RWPE2 (cell line): ENCODE data around the gene IVL.

Experiments
- ATAC-seq: fragments of 200-7000 bp; cut with Tn5 transposase; 3 replicates; pipeline ENCODE4 v1.9.1; 2021; ENCODE audit warnings: low read depth
- DNase-seq: peaks from one replicate; pipeline ENCODE4 v3.0.0-alpha.2; 2020; ENCODE audit warnings: low spot score
- H3K27ac ChIP-seq: fragments of 450-650 bp; 2 replicates; pipeline ENCODE4 v1.5.1; 2017; ENCODE audit warnings: mild to moderate bottlenecking; ENCODE audit not compliant: poor library complexity, severe bottlenecking
- H3K27me3 ChIP-seq: fragments of 250-450 bp; sonication (Bioruptor Pico); 2 replicates; pipeline ENCODE4 v1.5.1; 2021; ENCODE audit warnings: mild to moderate bottlenecking, moderate library complexity; ENCODE audit not compliant: insufficient read depth, poor library complexity, severe bottlenecking
- H3K36me3 ChIP-seq: fragments of 250-450 bp; sonication (Bioruptor Pico); 2 replicates; pipeline ENCODE4 v1.5.1; 2020; ENCODE audit warnings: low read depth, mild to moderate bottlenecking, moderate library complexity
- H3K4me1 ChIP-seq: fragments of 250-450 bp; sonication (Bioruptor Pico); 2 replicates; pipeline ENCODE4 v1.5.1; 2021; ENCODE audit warnings: mild to moderate bottlenecking, moderate library complexity; ENCODE audit not compliant: insufficient read depth, poor library complexity, severe bottlenecking
- H3K4me3 ChIP-seq: fragments of 250-450 bp; sonication (Bioruptor Pico); 2 replicates; pipeline ENCODE4 v1.5.1; 2021; ENCODE audit warnings: mild to moderate bottlenecking, moderate library complexity; ENCODE audit not compliant: severe bottlenecking
- H3K9me3 ChIP-seq: fragments of 250-450 bp; sonication (Bioruptor Pico); 2 replicates; pipeline ENCODE4 v1.5.1; 2021; ENCODE audit warnings: mild to moderate bottlenecking, moderate library complexity; ENCODE audit not compliant: severe bottlenecking
- TF ChIP-seq, protein P1 (sequence below): fragments of 450-650 bp; IDR thresholded peaks from one replicate; pipeline ENCODE4 v1.5.1; 2017; ENCODE audit warnings: mild to moderate bottlenecking, moderate library complexity; ENCODE audit not compliant: poor library complexity, severe bottlenecking

The IVL gene

DNA sequence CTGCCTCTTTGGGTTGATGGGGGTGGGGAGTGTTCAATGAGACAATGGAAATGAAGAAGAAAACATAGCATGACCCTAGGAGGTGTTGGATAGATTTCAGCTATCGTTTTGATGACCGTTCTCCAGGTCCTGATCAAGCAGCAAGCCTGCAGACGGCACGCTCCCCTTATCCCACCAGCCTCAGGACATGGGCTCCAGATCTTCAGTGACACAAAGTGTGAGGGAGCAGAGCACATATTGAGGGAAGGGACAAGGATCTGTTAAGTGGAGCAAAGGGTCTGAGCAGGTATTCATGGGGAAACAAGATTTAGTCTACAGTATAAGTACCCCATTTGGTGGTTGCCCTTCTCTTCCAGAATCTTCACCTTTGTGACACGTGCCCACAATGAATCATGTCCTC is 43.4 kb downstream of the IVL start:
- no peaks in the 10 kb centered on the region for H3K27me3 ChIP-seq
- no peaks in the 10 kb centered on the region for H3K9me3 ChIP-seq
- no peak for DNase-seq
- H3K4me1 ChIP-seq = peaks cover 22% of the 10 kb centered on the region
- TF ChIP-seq, protein P1, sequence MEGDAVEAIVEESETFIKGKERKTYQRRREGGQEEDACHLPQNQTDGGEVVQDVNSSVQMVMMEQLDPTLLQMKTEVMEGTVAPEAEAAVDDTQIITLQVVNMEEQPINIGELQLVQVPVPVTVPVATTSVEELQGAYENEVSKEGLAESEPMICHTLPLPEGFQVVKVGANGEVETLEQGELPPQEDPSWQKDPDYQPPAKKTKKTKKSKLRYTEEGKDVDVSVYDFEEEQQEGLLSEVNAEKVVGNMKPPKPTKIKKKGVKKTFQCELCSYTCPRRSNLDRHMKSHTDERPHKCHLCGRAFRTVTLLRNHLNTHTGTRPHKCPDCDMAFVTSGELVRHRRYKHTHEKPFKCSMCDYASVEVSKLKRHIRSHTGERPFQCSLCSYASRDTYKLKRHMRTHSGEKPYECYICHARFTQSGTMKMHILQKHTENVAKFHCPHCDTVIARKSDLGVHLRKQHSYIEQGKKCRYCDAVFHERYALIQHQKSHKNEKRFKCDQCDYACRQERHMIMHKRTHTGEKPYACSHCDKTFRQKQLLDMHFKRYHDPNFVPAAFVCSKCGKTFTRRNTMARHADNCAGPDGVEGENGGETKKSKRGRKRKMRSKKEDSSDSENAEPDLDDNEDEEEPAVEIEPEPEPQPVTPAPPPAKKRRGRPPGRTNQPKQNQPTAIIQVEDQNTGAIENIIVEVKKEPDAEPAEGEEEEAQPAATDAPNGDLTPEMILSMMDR = no peak
- ATAC-seq = no peak
- H3K36me3 ChIP-seq = no peaks in the 10 kb centered on the region
- H3K27ac ChIP-seq = no peak overlapping the region
- no peak overlapping the region for H3K4me3 ChIP-seq

DNA sequence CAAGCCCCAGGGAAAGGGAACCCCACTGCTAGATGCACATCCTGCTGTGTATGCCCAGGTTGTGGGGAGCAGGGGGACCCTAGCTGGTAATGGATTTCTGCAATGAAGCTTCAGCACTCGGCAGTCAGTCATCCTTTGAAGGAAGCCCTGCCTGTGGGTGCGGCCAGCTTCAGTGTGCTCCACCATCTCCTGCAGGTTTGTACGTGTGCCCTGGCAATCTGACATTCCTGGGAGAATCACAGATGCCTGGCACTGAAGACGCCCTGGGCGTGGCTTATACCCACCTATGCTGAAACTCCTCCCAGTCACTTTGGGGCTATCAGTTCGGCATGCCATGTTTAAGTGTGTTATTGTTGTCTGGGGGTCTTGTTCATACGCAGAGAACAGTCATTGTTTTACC is 45.4 kb downstream of the IVL start:
- Histone ChIP-seq H3K36me3 (no peaks in the 10 kb centered on the region), H3K4me1 (peaks cover 22% of the 10 kb centered on the region), H3K27me3 (no peaks in the 10 kb centered on the region), H3K27ac (peak overlapping the region; percentile 89), H3K4me3 (no peak overlapping the region), H3K9me3 (no peaks in the 10 kb centered on the region)
- DNase-seq = peak; percentile 88
- TF ChIP-seq, protein P1 = no peak
- ATAC-seq = peak; percentile 87

DNA sequence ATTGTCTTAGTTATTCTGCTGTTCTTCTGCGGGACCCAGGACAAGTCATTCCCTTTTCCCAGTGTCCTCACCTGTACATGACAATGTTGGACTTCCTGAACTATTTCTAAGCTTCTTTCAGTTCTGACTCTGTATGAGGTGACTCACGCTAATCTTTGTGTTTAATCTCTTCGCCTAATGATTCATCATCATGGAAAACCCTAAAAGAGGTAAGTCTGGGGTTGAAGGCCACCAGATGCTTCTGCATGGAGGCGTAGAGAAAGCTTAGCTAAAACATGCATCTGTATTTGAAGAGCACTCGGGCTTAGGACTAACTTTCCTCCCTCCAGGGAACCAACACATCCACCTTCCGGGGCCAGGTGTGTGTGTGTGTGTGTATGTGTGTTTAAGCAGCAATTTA is 46.1 kb downstream of the IVL start:
- TF ChIP-seq, protein P1 = no peak
- DNase-seq (no peak), ATAC-seq (peak; percentile 90)

DNA sequence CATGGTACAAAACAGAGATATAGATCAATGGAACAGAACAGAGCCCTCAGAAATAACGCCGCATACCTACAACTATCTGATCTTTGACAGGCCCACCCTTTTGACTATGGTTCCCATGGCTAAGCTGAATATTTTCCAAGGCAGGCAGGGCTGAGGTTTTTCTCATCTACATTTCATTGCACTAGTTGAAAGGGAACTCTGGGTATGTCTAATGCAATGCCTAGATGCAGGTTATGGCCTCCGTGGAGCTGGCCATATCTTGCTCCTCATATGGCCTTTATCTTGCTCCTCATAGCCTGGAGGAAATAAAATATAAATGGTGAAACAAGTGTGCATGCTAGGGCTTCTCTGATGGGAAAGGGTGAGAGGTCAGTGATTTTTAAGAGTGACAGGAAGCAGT is 49.2 kb downstream of the IVL start:
- TF ChIP-seq, protein P1 = no peak
- Histone ChIP-seq H3K9me3 (no peaks in the 10 kb centered on the region), H3K36me3 (no peaks in the 10 kb centered on the region), H3K4me1 (peaks cover 22% of the 10 kb centered on the region), H3K27me3 (no peaks in the 10 kb centered on the region), H3K4me3 (no peak overlapping the region), H3K27ac (no peak overlapping the region)
- DNase-seq (no peak), ATAC-seq (no peak)

More for the DNA sequence above, 46.1 kb downstream of the IVL start:
- Histone ChIP-seq H3K9me3 (no peaks in the 10 kb centered on the region), H3K4me1 (peaks cover 22% of the 10 kb centered on the region), H3K36me3 (no peaks in the 10 kb centered on the region), H3K27ac (peak overlapping the region; percentile 89), H3K4me3 (no peak overlapping the region), H3K27me3 (no peaks in the 10 kb centered on the region)

DNA sequence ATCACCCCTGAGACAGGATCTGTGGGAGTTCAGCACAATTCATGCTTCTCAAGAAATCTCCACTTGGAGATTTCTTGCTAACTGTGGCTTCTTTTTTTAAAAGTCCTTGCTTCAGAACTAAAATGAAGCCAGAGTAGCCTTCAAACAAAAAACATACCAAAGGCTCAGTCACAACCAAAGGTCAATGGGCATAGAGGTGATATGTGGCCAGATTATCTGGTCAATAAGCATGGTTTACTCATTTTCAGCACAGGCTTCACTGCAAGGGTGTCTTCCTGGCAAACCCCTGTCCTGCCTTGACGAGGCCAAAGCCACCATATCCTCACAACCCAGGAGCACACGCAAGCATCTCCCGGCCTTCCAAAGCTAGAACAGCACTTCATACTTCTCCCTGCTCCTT is 50.9 kb downstream of the IVL start:
- ATAC-seq (no peak), DNase-seq (no peak)
- TF ChIP-seq, protein P1 = no peak
- Histone ChIP-seq H3K27me3 (no peaks in the 10 kb centered on the region), H3K27ac (no peak overlapping the region), H3K9me3 (no peaks in the 10 kb centered on the region), H3K4me1 (peaks cover 8% of the 10 kb centered on the region), H3K4me3 (no peak overlapping the region), H3K36me3 (no peaks in the 10 kb centered on the region)
